Measurements from ENCODE around the gene TMEM121.
"Not testable (repeated sequence)": the region's sequence is repeated elsewhere in the genome, so short reads cannot be mapped to it uniquely, and the experiment has no call there.

TMEM121 gene

DNA sequence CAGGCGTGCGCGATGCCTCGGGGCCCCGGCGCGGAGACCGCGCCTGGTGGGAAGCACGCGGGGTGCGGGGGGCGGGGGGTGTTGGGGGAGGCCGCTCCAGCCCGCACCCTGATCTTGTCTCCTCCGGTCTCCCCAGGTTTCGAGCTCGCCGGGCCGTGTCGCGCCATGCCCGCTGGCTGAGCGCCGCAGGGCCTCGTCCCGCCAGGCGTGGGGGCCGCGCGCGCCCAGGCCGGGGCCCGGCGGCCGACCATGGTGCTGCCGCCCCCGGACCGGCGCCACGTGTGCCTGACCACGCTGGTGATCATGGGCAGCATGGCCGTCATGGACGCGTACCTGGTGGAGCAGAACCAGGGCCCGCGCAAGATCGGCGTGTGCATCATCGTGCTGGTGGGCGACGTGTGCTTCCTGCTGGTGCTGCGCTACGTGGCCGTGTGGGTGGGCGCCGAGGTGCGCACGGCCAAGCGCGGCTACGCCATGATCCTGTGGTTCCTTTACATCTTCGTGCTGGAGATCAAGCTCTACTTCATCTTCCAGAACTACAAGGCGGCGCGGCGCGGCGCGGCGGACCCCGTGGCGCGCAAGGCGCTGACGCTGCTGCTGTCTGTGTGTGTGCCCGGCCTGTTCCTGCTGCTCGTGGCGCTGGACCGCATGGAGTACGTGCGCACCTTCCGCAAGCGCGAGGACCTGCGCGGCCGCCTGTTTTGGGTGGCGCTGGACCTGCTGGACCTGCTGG, 2.4 kb downstream of the TMEM121 start:
- no peak for DNase-seq

GRCh38 chr14:105529319-105529568, 2.9 kb downstream of the TMEM121 start:
- DNase-seq: no peak

GRCh38 chr14:105529569-105530284, 3.3 kb downstream of the TMEM121 start:
- DNase-seq: no peak

- DNase-seq: no peak
Measured at GRCh38 chr14:105530285-105531087, 4.1 kb downstream of the TMEM121 start.

- DNase-seq: no peak
Measured at GRCh38 chr14:105531088-105531893, 4.9 kb downstream of the TMEM121 start.

DNA sequence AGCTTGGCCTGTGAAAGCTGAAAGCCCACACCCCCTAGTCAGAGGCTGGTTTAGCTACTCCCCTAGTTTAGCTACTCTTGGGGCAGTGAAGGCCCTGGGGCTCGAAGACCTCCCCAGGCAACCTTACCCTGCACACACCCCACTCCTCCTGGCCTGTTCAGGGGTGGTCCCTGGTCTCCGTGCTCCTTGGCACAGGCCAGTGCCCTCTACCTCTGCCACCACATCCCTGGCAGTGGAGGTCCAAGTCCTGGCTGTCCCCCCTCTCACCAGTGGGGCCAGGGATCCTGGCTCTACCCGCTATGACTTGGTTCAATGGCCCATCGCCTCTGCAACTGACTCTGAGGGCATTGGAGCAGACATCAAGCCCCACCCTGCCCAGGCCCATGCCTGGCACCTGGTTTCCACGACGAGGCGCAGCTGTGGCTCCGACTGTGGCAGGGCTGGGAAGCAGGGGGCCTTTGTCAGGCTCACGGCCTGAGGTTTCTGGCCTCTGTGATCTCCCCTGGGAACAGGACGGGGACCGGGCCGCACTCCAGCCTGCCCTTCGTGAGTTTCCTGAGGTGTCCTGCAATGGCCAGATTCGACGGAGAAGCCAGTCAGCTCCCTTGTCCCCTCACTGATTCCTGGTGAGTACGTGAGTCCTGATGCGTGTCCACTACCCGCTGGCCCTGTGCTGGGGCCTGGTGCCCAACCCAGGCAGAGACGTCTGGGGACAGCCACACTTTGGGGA, 5.7 kb downstream of the TMEM121 start:
- no peak for DNase-seq

- peak; percentile 26 for DNase-seq
Measured at GRCh38 chr14:105532735-105533141, 6.4 kb downstream of the TMEM121 start.

DNA sequence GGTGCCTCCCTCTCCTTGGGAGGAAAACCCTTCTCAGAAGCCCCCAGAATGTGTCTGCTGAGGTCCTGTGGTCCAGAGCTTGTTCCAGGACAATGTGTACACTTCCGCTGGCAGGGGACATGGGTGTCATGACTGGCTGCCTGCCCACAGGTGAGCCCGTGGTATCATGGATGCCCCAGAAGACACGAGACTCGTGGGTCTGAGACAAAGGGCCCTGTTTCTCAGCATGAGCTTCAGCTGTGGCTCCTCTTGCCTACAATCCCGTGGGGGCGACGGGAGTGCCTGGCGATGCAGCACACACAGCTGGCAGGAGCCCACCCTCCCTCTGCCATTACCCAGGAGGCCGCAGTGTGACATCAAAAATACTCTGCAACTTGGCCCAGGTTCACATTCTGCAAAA, 7.0 kb downstream of the TMEM121 start:
- DNase-seq: no peak

DNA sequence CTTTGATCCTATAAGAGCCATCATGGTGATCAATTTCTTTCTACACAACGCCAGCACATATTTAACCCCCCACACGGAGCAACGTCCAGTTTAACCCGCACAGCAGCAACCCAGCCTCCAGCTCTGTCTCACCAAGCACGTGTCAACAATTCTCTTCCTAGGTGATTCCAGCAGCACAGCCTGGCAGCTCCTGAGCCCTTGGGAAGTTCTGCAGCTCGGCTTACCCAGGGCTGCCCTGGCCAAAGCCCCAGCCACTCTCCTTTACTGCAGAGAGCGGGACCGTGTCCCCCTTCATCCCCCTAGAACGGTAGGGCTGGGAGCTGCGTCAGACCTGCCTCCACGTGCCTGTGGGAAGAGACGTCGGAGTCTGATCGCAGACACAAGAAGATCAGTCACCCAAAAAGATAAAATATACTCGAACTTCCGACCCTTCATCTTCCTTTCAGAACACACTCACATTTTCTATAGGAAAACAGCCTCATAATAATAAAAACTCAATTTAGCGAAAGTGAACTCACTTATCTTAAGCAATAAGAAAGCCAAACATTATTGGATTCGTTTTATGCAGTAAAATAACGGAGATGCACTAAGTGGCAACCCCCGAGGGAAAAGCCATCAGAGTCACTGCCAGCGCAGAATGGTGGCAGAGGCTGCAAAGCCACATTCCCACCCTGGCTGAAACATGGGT, 7.6 kb downstream of the TMEM121 start:
- DNase-seq: no peak

- no peak for DNase-seq
Measured at GRCh38 chr14:105534586-105534985, 8.2 kb downstream of the TMEM121 start.

DNA sequence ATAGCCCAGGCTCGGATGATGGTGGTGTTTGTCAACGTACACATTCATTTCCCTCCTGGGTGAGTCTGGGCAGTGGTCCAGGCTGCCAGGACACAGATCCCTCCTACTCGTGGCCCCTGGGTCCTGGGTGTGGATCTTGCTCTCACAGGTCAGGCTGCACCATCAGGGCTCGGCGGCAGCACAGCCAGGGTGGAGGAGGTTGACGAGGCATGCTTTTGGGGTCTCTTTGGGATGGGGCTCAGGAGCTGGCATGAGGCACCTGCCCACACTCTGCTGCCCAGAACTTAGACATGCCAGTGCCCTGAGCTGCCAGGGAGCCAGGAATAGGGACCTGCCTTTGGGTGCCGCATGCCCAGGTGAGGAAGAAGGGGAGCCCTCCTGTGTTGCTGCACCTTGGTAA, 9.7 kb downstream of the TMEM121 start:
- no peak for DNase-seq

DNA sequence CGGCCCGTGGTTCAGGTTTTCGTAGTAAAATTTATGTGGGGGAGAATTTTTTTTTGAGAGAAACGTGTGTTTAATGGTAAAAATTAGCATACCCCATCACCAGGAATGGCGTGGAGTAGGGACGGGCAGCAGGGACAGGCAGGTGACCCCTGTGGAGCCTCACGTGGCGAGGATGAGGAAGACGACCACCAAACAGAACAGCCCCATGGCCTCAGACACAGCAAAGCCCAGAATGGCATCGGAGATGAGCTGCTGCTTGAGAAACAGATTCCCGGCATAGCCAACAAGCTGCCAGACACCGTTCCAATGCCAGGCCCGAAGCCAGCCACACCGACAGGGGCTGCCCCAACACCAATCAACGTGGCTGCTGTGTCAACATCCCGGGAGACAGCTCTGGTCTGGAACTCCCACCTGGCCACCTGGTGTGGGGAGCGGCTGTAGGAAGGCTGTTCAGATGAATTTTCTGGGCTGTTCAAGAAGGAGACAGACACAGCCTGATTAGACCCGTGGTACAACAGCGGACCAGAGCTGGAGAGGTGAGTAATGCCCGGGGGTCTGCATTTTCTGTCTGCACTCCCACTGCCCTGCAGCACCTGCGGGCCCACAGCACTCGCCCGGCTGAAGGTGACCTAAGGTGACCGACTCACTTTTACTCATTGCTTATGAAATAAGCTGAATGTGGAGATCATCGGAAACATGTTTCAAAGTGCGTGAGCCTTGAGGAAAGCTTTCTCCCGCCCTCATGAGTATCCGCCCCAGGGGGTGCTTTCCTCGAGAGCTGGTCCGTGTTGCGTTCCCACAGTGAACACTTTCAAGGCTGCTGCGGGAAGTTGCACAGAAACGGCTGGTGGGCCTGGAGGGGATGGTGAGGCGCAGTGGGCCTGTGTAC, 10.6 kb downstream of the TMEM121 start:
- DNase-seq: no peak

DNA sequence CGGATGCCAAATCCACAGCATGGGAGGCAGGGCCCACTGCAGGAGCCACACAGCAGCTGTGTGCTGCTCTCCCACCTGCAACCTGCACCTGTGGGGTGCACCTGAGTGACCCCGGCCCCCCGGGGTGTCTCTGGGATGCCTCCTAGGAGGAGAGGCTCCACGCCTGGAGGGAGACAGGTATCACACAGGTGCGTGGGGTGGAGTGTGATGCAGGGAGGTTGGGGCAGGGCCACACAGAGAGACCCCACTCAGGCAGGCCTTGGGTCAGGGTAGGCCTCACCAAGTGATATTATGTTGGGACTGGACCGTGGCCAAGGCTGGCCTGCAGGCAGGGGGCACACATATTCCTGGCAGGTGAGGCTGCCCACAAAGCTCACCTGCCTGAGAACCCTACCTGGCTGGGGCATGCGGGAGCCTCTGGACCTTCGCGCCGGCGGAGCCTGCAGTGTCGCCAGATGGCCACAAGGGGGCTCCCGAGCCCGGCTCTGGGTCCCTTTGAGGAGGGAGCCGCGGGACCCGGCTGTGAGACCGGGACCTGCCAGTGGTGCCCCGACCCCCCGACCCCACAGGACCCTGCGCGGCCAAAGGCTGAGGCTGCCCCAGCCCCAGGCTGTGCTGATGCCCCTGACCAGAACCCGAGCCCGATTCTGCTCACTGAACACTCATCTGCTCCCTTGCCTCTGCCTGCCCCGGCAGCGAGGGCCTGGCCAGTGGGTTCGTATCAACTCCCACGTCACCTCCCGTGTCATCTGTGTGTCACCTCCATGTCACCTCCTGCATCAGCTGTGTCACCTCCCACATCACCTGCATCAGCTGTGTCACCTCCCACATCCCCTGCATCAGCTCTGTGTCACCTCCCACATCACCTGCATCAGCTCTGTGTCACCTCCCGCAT, 11.4 kb downstream of the TMEM121 start:
- no peak for DNase-seq

GRCh38 chr14:105538481-105539049, 12.2 kb downstream of the TMEM121 start:
- DNase-seq: no peak

DNA sequence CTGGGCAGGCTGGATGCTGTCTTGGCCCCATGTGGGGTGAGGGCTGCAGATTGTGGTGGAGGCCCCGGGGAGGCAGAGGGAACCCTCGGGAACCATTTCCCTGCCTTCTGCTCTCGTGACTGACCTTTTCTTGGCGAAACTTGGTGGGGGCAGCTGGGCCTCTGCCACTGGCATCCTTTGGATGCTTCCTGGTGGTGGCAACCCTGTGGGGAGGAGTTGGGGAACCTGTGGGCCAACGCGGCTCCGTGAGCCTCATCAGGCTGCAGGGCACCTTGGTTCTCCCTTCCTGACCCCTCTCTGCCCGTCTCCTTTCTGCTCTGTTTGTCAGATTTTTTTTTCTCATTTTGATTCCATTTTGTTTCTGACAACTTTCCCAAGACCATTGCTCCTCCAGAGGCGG, 14.4 kb downstream of the TMEM121 start:
- no peak for DNase-seq

GRCh38 chr14:105541218-105541875, 15.0 kb downstream of the TMEM121 start:
- DNase-seq: no peak

DNA sequence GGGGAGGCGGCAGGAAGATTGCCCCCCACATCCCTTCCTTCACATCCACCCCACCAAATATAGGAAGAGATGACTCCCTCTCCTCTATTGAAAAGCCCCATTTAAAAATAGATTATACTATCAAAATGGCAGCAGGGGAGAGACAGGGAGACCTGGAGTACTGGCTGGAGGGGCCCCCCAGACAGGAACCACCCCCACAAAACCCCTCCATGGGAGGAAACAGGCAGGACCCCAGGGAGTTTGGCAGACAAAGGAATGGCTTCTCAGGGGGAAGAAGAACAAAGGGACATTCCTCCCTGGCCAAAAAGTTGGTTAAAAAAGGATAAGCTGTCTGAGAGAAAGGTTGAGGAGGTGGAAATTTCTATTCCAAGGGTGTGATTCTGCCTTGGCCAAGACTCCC, 19.3 kb downstream of the TMEM121 start:
- DNase-seq: not testable (repeated sequence)

- DNase-seq: not testable (repeated sequence)
Measured at GRCh38 chr14:105546410-105546809, 20.0 kb downstream of the TMEM121 start.

All from fibroblast of skin of back (primary cell).